ENCODE measurements around the gene LPAR5.

LPAR5 gene

GRCh38 chr12:6607751-6608591 lies 27.8 kb downstream of the LPAR5 start (continued):
- TF ChIP-seq ZNF580 (tag by site-specific recombination; IDR thresholded peaks at IDR 0.05) (peak; percentile 91), ZNF585B (tag by site-specific recombination; IDR thresholded peaks at IDR 0.05) (no peak), ZNF221 (tag by site-specific recombination; IDR thresholded peaks at IDR 0.05; ENCODE audit: borderline replicate concordance) (no peak), ZNF280D (tag by site-specific recombination; IDR thresholded peaks at IDR 0.05) (no peak), ZNF2 (tag by site-specific recombination; IDR thresholded peaks at IDR 0.05) (peak; percentile 78), TSHZ1 (tag by site-specific recombination; IDR thresholded peaks at IDR 0.05; ENCODE audit: borderline replicate concordance) (peak; percentile 74), ZNF350 (tag by site-specific recombination; IDR thresholded peaks at IDR 0.05) (no peak), RBAK (tag by site-specific recombination; IDR thresholded peaks at IDR 0.05) (no peak), ZNF677 (tag by site-specific recombination; IDR thresholded peaks at IDR 0.05) (no peak), ZNF335 (tag by site-specific recombination; conservative IDR thresholded peaks at IDR 0.05) (peak; percentile 72), KLF9 (tag by site-specific recombination; IDR thresholded peaks at IDR 0.05; ENCODE audit: low read depth) (0 out of 2 replicates have a peak, but pooled peaks have one; percentile 20), ZFP41 (tag by site-specific recombination; IDR thresholded peaks at IDR 0.05; ENCODE audit: borderline replicate concordance) (no peak), MYNN (tag by site-specific recombination; IDR thresholded peaks at IDR 0.05; ENCODE audit: borderline replicate concordance) (no peak), ZNF473 (tag by site-specific recombination; IDR thresholded peaks at IDR 0.05) (no peak), ZNF830 (tag by site-specific recombination; IDR thresholded peaks at IDR 0.05; ENCODE audit: low read depth) (no peak), ZNF76 (tag by site-specific recombination; IDR thresholded peaks at IDR 0.05; ENCODE audit: borderline replicate concordance, low read depth) (peak; percentile 86), GLI2 (tag by site-specific recombination; IDR thresholded peaks at IDR 0.05; ENCODE audit: borderline replicate concordance, low read depth) (no peak), ZNF302 (tag by site-specific recombination; IDR thresholded peaks at IDR 0.05; ENCODE audit: low read depth) (no peak), ZBTB48 (tag by site-specific recombination; IDR thresholded peaks at IDR 0.05) (peak; percentile 59; the same call in 1 of the 2 replicates), ZNF623 (tag by site-specific recombination; IDR thresholded peaks at IDR 0.05) (no peak; the same call in 1 of the 2 replicates), ZNF548 (tag by site-specific recombination; IDR thresholded peaks at IDR 0.05) (peak; percentile 22; the same call in 1 of the 2 replicates), ZSCAN30 (tag by site-specific recombination; IDR thresholded peaks at IDR 0.05) (no peak), ELK4 (IDR thresholded peaks at IDR 0.05; ENCODE audit: borderline replicate concordance, low read depth, low read length) (no peak), SP2 (tag by site-specific recombination; IDR thresholded peaks at IDR 0.05) (peak; percentile 87), ZIC2 (tag by site-specific recombination; IDR thresholded peaks at IDR 0.05) (0 out of 2 replicates have a peak, but pooled peaks have one; percentile 10), ZNF114 (tag by site-specific recombination; IDR thresholded peaks at IDR 0.05) (no peak), ZNF510 (tag by site-specific recombination; IDR thresholded peaks at IDR 0.05; ENCODE audit: insufficient replicate concordance) (no peak), ZNF37A (tag by site-specific recombination; IDR thresholded peaks at IDR 0.05) (no peak), ZNF433 (tag by site-specific recombination; IDR thresholded peaks at IDR 0.05; ENCODE audit: low read depth) (no peak)
